Activated CD4-positive, alpha-beta T cell treated with anti-CD3 and anti-CD28 coated beads for 36 hours (primary cell): ENCODE measurements around the gene LRMDA. TPM values are rescaled to one million over a fixed set of nuclear protein-coding genes. Genes with fewer than 3 reads are reported as not detected.

Experiments used
- ATAC-seq: fragments of 200-7000 bp; cut with Tn5 transposase; one replicate; pipeline ENCODE4 v1.10.0; 2021; ENCODE audit warnings: mild to moderate bottlenecking, moderate library complexity
- CTCF ChIA-PET: fragments of 350-600 bp; sonication (Branson Sonifier 250); formaldehyde crosslinking; loops from one replicate; lab custom pipeline; 2021; ENCODE audit warnings: antibody characterized with exemption; lab: Charles Lee
- POLR2A ChIA-PET: fragments of 350-600 bp; sonication (Branson Sonifier 250); formaldehyde crosslinking; loops from one replicate; lab custom pipeline; 2021; ENCODE audit warnings: antibody characterized with exemption, inconsistent platforms; lab: Charles Lee
- DNase-seq: peaks from one replicate; pipeline ENCODE4 v3.0.0-alpha.2; 2020
- H3K27ac Mint-ChIP-seq: one replicate; pipeline ENCODE4 v1.8.0; 2021; ENCODE audit warnings: mixed read lengths
- H3K27me3 Mint-ChIP-seq: one replicate; pipeline ENCODE4 v1.8.0; 2021; ENCODE audit warnings: mixed read lengths
- H3K36me3 Mint-ChIP-seq: one replicate; pipeline ENCODE4 v1.8.0; 2021; ENCODE audit warnings: low read depth, mixed read lengths
- H3K4me1 Mint-ChIP-seq: one replicate; pipeline ENCODE4 v1.8.0; 2021; ENCODE audit warnings: mixed read lengths
- H3K4me3 Mint-ChIP-seq: one replicate; pipeline ENCODE4 v1.8.0; 2021; ENCODE audit warnings: mild to moderate bottlenecking, moderate library complexity, mixed read lengths
- H3K9me3 Mint-ChIP-seq: one replicate; pipeline ENCODE4 v1.8.0; 2021; ENCODE audit warnings: low read depth, mixed read lengths
- intact Hi-C, 2 experiments: fragments of 100-400 bp; cut with DNase I in 1 of 2; cut with micrococcal nuclease in 1 of 2; formaldehyde crosslinking; loops; one replicate each; pipeline versions ENCODE4 v1.14.2 to v1.15.1; 2022 to 2024; cut with DNase I, micrococcal nuclease
- total RNA-seq, 2 experiments: library from RNA; stranded (reverse); gene quantifications; one replicate each; pipeline ENCODE4 v1.2.3, GENCODE V29; 2021

The LRMDA gene
- total RNA-seq, 2 experiments from 2014 or later: not detected

DNA sequence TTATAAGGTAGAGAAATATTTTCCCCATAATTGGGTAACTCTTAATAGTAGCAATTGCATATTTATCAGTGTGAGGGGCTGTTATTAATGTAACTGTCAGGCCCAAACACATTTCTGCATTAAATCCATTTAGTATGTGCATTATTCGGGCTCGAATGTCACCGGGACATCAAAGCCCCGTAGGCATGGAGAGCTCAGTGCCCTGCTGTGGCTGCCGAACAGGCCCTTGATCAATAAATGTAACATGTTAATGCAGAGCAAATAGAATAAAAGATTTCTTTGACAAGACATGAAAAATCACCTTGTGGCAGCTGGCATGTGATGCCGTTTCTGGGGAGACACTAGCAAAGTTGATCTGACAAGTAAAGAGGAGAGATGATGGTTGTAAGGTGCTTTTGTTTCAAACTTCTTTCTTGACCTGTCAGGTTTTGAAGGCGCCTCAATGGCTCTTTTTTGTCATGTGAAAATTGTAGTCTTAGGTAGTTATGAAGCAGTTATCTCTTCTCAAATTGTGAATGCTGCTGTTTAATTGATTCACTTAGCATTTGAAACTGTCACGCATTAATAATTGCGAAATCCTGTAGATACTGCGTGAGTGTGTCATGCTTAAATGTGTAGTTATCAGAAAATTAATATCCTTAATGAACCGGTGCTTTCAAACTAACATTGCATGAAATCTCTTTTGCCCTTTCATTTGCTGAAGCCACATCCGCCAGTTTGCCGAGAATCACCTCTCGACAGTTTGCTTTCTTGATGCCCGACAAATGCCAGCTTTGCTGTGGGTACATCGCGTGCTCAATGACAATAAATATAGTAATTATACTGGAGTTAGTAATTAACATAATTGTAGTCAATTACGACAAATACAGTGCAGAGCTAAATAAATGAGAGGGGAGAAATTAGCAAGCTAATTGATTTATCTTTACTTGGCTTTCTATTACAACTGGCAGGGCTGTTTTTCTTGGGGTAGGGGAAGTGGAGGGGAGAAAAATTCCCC is 19.5 kb downstream of the LRMDA start:
- Mint-ChIP-seq H3K9me3 (peaks cover 7% of the 10 kb centered on the region), H3K27ac (no peak overlapping the region), H3K4me3 (no peak overlapping the region), H3K36me3 (no peaks in the 10 kb centered on the region), H3K27me3 (peaks cover 9% of the 10 kb centered on the region), H3K4me1 (no peaks in the 10 kb centered on the region)
- DNase-seq: no peak
- ChIA-PET CTCF (interaction anchor here (0.6 kb wide), 1 partner anchor 52 kb away, joined by 3 read pairs; no protein-coding TSS in a partner anchor), POLR2A (interaction anchor here (0.7 kb wide), 1 partner anchor 22 kb away, joined by 4 read pairs; no protein-coding TSS in a partner anchor)
- ATAC-seq: no peak
- intact Hi-C loops: no loop called here

DNA sequence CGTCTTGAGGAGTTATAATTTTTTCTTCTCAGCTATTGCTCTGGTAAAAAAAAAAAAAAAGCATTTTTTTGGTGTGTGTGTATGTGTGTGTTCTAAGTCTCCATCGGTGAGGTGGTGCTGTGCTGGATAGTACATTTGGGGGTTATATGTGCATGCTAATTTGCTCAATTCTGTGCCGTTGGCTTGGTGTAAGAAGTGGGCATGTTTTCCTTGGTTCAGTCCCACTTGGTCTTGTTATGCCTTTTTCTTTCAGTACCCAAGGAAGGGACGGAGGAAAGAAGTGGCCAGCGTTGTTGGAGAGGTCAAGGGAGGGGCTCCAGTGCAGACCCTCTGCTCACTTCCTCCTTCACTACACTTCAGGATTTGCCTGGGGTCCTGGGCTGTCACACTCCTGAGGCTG is 20.4 kb downstream of the LRMDA start:
- no peak for DNase-seq
- peaks cover 9% of the 10 kb centered on the region for H3K27me3 Mint-ChIP-seq
- no peaks in the 10 kb centered on the region for H3K4me1 Mint-ChIP-seq
- POLR2A ChIA-PET: no interaction called here
- CTCF ChIA-PET: interaction anchor here (0.7 kb wide), 1 partner anchor 417 kb away, joined by 3 read pairs; no protein-coding TSS in a partner anchor
- ATAC-seq: no peak
- H3K9me3 Mint-ChIP-seq: peaks cover 2% of the 10 kb centered on the region
- intact Hi-C loops: no loop called here
- no peak overlapping the region for H3K27ac Mint-ChIP-seq
- no peak overlapping the region for H3K4me3 Mint-ChIP-seq
- H3K36me3 Mint-ChIP-seq: no peaks in the 10 kb centered on the region

DNA sequence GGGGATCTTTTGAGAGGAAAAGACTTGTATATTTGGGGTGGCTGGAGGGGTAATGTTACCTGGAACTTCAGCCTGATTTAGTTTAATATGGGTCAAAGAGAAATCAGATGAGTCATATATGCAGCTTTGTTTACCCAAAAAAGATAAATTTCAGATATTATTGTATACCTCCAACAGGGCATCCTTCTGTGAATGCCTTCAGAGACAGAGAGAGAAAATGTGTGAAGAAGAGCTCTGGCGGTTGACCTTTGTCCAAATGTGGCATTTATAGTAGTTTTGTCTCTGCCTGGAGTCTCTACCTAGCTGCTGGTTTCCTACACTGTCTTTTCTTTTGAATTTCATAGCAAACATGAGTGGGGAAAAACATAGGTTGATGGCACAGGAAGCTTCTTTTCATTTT is 21.6 kb downstream of the LRMDA start:
- Mint-ChIP-seq H3K27ac (no peak overlapping the region), H3K36me3 (no peaks in the 10 kb centered on the region), H3K9me3 (no peaks in the 10 kb centered on the region), H3K4me3 (no peak overlapping the region), H3K27me3 (peaks cover 9% of the 10 kb centered on the region), H3K4me1 (no peaks in the 10 kb centered on the region)
- ChIA-PET POLR2A (interaction anchor here (0.6 kb wide), 1 partner anchor 18 kb away, joined by 4 read pairs; no protein-coding TSS in a partner anchor), CTCF (no interaction called here)
- DNase-seq (no peak), ATAC-seq (no peak)
- intact Hi-C loops: no loop called here

DNA sequence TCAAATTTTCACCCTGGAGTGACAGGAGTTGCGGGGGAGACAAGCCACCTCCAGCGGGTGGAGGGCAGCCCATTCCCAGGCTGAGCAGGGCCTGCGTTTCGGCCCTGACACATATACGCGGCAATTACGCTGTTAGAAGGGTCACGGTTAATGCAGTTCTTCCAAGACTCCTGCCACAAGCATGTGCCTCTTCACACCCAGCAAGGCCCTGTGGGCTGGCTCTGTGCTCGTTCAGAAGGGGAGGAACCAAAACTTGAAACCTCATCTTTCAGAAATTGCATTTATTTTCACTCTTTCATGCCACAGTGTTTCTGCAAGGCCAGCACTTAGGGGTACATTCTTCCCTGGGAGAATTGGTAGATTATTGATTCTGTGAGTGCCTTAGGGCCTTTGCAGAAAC is 24.7 kb downstream of the LRMDA start:
- Mint-ChIP-seq H3K4me1 (no peaks in the 10 kb centered on the region), H3K9me3 (no peaks in the 10 kb centered on the region), H3K27me3 (no peaks in the 10 kb centered on the region), H3K27ac (no peak overlapping the region), H3K36me3 (no peaks in the 10 kb centered on the region), H3K4me3 (no peak overlapping the region)
- DNase-seq (no peak), ATAC-seq (no peak)
- intact Hi-C loops: no loop called here
- CTCF ChIA-PET: no interaction called here
- POLR2A ChIA-PET: no interaction called here

DNA sequence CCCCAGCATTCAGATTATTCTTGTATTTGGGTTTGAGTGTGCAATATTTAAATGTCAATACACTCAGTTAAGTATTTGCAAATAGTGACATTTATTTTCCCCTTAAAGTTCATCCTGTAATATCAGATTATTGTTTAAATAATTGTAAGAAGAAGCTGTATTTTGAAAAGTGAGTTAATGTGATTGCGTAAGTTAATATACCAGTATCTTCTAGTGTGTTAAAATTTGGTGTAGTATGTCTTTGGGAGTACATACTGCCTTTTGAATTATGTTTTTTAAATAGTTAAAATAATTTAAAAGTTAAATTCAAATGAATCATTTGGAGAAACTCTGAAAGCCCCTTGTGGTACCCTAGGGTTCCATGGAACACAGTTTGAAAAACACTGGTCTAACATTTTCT is 28.6 kb downstream of the LRMDA start:
- no peak for ATAC-seq
- Mint-ChIP-seq H3K4me1 (no peaks in the 10 kb centered on the region), H3K36me3 (no peaks in the 10 kb centered on the region), H3K27ac (no peak overlapping the region), H3K27me3 (no peaks in the 10 kb centered on the region), H3K4me3 (no peak overlapping the region), H3K9me3 (no peaks in the 10 kb centered on the region)
- ChIA-PET CTCF (interaction anchor here (0.6 kb wide), 1 partner anchor 1435 kb away, joined by 4 read pairs; no protein-coding TSS in a partner anchor), POLR2A (no interaction called here)
- no peak for DNase-seq
- intact Hi-C loops: no loop called here

DNA sequence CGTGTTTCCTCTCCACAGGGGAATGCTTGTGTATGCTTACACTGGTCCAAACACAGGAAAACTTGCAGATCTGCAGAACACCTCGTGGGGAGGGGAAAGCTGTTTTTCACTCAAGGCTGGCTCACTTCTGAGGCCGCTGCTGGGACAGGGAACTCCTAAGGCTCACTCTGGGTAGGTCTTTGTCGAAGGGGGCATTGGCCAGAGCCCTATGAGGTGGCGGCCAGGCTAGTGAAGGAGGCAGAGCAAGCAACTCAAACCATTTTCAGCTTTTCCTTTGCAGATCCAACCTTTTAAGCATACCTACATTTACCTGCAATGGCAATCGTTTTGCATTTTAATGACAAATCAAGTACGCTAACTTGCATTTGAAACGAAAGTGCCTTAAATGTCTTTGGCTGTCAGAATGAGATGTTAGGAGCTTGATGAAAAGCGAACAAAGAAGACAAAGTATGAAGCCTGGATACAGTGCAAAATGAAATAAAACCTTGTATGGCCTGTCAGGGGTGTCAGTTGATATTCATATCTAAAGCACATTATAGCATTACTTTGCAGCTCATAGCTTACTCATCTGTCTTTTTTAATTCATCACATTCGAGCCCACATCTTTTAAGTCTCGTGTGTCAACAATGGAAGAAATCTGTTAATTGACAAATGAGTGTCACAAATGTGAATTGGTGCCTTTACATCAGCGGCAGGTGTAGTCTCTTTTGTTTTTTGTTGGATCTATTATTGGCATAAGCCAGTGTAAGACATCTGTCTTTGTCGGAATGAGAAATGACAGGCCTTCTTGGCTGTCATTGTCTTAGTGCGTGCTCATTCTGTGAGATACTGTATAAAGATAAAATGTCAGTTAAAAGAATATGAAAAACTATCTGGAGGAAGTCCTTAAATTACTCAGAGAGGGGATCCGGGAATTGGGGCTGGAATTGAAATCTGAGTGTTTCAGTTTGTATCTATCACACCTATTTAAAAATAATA is 30.5 kb downstream of the LRMDA start:
- H3K4me3 Mint-ChIP-seq: no peak overlapping the region
- H3K4me1 Mint-ChIP-seq: no peaks in the 10 kb centered on the region
- intact Hi-C loops: no loop called here
- H3K36me3 Mint-ChIP-seq: no peaks in the 10 kb centered on the region
- H3K27ac Mint-ChIP-seq: no peak overlapping the region
- no peaks in the 10 kb centered on the region for H3K9me3 Mint-ChIP-seq
- POLR2A ChIA-PET: no interaction called here
- peaks cover 2% of the 10 kb centered on the region for H3K27me3 Mint-ChIP-seq
- DNase-seq: no peak
- ATAC-seq: no peak
- CTCF ChIA-PET: interaction anchor here (0.8 kb wide), 1 partner anchor 199 kb away, joined by 3 read pairs; no protein-coding TSS in a partner anchor

DNA sequence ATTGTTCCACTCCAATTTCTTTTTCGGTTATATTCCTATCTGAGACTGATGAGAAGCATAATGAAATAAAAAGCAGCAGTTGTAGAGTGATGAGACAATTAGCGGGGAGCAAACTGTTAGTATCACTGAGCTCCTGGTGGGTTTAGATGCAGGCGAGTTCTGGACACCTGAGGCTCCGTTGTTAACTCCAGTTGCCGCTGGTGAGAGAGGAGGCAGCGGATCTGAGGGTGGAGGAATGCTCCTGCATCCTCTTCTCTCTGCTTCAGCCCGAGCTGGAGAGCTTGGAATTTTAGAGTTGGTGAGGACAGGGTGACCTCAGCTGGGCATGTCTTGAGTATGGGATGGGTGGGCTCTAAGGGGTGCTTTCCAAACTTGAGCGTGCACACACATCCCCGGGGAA is 31.4 kb downstream of the LRMDA start:
- H3K4me1 Mint-ChIP-seq: no peaks in the 10 kb centered on the region
- H3K36me3 Mint-ChIP-seq: no peaks in the 10 kb centered on the region
- H3K27ac Mint-ChIP-seq: no peak overlapping the region
- no peak for ATAC-seq
- CTCF ChIA-PET: interaction anchor here (0.8 kb wide), 1 partner anchor 200 kb away, joined by 3 read pairs; no protein-coding TSS in a partner anchor
- no peak for DNase-seq
- H3K4me3 Mint-ChIP-seq: no peak overlapping the region
- intact Hi-C loops: no loop called here
- peaks cover 2% of the 10 kb centered on the region for H3K27me3 Mint-ChIP-seq
- H3K9me3 Mint-ChIP-seq: no peaks in the 10 kb centered on the region
- POLR2A ChIA-PET: no interaction called here

DNA sequence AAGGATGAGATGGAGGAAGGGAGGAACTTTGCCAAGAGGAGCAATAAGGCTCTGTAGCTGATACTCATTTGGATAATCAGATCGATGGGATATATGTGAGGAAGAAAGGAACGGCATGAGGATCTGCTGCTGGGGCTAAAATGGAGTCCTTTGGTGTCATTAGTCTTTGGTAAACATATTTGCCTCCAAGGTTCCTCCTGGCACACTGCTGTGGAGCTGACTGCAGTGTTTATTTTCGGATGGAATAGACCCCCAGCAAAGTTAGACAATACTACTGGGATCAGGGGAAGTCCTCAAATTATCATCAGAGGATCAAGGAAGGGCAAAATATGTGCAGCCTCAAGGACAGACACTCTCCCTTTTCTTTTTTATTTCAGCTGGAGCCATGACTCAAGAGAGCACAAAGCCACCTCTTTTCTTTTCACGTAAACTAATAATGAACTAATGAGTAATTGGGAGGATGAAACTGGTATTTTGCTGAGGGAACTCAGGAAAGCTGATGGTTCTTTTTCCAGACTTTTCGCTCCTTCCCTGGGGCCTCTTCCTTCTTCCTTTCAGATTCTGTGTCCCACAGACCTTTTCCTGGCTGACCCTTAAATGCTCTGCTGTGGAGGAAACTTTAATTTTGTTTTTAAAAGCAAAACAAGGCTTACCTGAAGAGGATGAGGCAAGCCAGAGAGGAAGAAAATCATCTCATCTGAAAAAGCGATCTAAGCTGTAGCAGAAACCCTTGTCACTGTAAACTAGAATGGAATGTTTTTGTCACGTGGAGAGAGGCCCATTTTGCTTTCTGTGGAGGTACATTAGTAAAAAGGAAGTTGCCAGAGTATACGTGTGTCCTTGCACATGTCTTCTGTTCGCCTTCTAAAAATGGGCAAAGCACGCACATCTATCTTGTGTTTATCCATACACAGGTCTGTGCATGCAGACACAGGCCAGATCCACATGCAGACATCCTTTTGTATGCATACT is 33.3 kb downstream of the LRMDA start:
- POLR2A ChIA-PET: no interaction called here
- ATAC-seq: no peak

DNA sequence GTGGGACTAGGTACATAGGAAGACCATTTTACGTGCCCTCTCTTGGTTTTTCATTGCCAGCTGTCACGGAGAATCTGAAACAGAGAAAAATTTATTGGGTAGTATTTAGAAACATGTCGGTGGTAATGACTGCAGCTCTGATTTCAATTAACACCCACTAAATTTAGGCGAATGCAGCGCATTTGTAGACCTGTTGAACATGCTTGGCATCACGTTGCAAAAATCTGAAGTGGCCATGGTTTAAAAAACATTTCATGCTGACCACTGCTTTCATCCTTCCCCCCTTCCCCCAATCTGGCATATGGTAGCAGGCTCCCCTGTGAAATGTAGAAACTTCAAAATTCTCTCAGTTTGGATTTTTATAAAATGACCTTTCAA is 34.0 kb downstream of the LRMDA start:
- DNase-seq (no peak), ATAC-seq (no peak)
- Mint-ChIP-seq H3K27me3 (peaks cover 4% of the 10 kb centered on the region), H3K27ac (no peak overlapping the region), H3K36me3 (no peaks in the 10 kb centered on the region), H3K9me3 (no peaks in the 10 kb centered on the region), H3K4me1 (no peaks in the 10 kb centered on the region), H3K4me3 (no peak overlapping the region)
- intact Hi-C loops: no loop called here
- ChIA-PET POLR2A (no interaction called here), CTCF (no interaction called here)

More for the DNA sequence above, 33.3 kb downstream of the LRMDA start:
- H3K4me1 Mint-ChIP-seq: no peaks in the 10 kb centered on the region
- CTCF ChIA-PET: no interaction called here
- peaks cover 4% of the 10 kb centered on the region for H3K27me3 Mint-ChIP-seq
- no peaks in the 10 kb centered on the region for H3K36me3 Mint-ChIP-seq
- no peak overlapping the region for H3K4me3 Mint-ChIP-seq
- no peak for DNase-seq
- intact Hi-C loops: no loop called here
- no peaks in the 10 kb centered on the region for H3K9me3 Mint-ChIP-seq
- no peak overlapping the region for H3K27ac Mint-ChIP-seq

DNA sequence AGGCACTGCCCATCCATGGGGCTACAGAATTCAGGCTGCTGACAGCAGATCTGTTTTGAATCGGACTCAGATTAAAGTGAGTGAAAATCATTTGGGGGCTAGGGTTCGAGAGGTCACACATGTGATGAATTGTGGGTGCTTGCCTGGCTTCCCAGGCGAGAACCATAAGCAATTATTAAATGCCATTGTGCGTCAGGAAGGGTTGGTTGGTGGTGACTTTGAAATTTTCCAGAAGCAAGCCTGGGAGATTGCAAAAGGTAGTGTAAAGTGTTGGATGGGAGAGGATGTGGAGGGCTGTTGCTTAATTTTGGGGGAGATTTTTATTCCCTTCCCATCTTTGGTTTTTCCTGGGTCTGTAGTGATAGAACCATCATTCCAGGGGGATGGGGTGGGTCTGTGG is 34.6 kb downstream of the LRMDA start:
- intact Hi-C loops: no loop called here
- Mint-ChIP-seq H3K4me3 (no peak overlapping the region), H3K36me3 (no peaks in the 10 kb centered on the region), H3K27me3 (peaks cover 4% of the 10 kb centered on the region), H3K27ac (no peak overlapping the region), H3K9me3 (no peaks in the 10 kb centered on the region), H3K4me1 (no peaks in the 10 kb centered on the region)
- DNase-seq (no peak), ATAC-seq (no peak)
- CTCF ChIA-PET: no interaction called here
- POLR2A ChIA-PET: no interaction called here
